Keratinocyte (primary cell): ENCODE results near the gene CBX2.

Experiments used
- EZH2 ChIP-seq: IDR thresholded peaks from one replicate; pipeline ENCODE4 v1.6.1; 2012; ENCODE audit warnings: inconsistent platforms, mild to moderate bottlenecking, low read length, moderate library complexity
- TF ChIP-seq, protein P1 (sequence below), 3 experiments: IDR thresholded peaks in 1 of 3; conservative IDR thresholded peaks in 1 of 3; optimal IDR thresholded peaks in 1 of 3; 2 replicates in 2 of 3; 3 replicates in 1 of 3; pipeline versions ENCODE3 to v1.5.1; 2011; ENCODE audit warnings: low read length in 3 of 3, mild to moderate bottlenecking in 3 of 3, moderate library complexity in 2 of 3, control low read depth in 1 of 3, inconsistent platforms in 1 of 3; ENCODE audit not compliant: insufficient read depth in 2 of 3; ENCODE audit errors: extremely low read depth in 1 of 3

DNA sequence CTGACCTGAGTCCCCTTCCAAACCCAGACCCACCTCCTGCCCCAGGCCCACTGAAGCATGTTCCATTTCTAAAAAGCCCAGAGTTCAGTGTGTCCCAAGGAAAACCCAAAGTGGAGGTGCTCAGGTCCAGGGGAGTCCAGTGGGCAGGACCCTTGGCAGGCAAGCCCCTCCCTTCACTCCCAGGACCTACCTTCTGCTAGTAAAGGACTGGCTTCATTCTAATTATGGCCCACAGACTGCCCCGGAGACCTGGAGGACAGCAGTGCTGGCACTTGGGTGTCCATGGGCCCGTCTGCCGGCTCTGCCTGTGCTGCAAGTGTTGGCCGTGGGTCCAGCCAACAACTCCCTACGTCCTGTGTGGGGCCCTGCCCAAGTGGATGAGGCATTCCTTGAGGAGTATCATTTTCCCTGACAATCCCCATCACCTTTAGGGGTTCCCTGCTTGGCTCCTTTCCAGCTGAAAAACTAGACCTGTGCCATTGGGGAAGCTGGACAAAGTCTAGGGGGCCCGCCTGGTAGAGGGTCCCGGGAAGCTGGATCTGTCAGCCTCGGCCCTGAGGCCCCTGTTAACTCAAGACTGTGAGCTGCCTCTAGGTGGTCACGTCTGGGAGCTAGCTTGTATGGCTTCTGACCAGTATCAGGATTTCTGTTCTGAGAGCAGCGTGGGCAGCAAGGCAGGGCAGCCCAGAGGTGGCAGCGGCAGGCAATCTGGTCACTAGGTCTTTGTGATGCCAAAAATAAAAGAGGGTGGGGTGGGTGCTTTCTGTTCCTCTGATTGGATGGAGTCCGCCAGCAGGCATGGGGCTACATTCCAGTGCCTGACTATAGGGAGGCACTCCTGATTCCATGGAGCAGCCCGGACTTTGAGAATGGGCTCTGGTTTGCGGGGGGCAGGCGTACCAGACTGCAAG lies 8.2 kb downstream of the CBX2 start:
- TF ChIP-seq, protein P1, sequence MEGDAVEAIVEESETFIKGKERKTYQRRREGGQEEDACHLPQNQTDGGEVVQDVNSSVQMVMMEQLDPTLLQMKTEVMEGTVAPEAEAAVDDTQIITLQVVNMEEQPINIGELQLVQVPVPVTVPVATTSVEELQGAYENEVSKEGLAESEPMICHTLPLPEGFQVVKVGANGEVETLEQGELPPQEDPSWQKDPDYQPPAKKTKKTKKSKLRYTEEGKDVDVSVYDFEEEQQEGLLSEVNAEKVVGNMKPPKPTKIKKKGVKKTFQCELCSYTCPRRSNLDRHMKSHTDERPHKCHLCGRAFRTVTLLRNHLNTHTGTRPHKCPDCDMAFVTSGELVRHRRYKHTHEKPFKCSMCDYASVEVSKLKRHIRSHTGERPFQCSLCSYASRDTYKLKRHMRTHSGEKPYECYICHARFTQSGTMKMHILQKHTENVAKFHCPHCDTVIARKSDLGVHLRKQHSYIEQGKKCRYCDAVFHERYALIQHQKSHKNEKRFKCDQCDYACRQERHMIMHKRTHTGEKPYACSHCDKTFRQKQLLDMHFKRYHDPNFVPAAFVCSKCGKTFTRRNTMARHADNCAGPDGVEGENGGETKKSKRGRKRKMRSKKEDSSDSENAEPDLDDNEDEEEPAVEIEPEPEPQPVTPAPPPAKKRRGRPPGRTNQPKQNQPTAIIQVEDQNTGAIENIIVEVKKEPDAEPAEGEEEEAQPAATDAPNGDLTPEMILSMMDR (optimal IDR thresholded peaks at IDR 0.05 in 1 of 3, IDR thresholded peaks at IDR 0.05 in 1 of 3, conservative IDR thresholded peaks at IDR 0.05 in 1 of 3; ENCODE audit: extremely low read depth in 1 of 3, insufficient read depth in 2 of 3, low read length in 3 of 3): no peak
- TF ChIP-seq EZH2: no peak
